ENCODE measurements around the gene QARS1. TPM values are rescaled to one million over a fixed set of nuclear protein-coding genes. Genes with fewer than 3 reads are reported as not detected.

The QARS1 gene
- total RNA-seq, 1 donor from 2014 or later: 387 TPM

DNA sequence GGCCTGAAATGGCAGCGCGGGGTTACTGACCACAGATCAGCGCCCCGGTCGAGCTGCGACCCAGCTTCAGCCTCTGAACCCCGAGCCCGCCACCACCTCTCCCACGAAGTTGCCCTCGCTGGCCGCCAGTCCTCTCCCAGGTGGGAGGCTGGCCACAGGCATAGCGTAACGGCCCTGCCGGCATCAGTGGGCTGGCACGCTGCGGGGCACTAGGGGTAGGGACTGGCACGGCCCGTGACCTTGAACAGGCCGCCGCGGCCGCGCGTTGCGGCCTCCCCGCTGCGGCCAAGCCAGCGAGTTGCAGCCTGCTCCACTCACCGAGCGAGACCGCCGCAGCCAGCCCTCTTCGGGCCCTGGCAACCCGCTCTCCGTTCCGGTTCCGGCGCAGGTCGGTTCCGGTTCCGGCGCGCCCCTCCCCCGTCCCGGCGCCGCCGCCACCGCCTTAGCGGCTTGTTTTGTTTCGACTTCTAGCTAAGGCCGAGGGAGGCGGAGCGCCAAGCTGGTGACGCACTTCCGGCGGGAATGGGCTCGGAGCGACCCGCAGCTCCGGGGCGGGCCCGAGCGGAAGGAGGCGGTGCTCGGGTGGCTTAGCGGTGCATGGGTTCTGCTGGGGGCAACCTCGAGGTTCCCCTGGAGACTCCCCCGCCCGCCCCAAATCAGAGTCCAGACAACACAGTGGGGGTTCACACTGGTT lies 16.0 kb upstream of the QARS1 start, which contains the start of gene USP19:
TSS of gene USP19 (minus strand) at position 386 of the 694 bp plus-strand sequence. CDS start 1,678 bp downstream, outside the sequence.
- DNase-seq (ENCODE audit: low read depth in 2 of 2): peak; percentile 92 to 95

DNA sequence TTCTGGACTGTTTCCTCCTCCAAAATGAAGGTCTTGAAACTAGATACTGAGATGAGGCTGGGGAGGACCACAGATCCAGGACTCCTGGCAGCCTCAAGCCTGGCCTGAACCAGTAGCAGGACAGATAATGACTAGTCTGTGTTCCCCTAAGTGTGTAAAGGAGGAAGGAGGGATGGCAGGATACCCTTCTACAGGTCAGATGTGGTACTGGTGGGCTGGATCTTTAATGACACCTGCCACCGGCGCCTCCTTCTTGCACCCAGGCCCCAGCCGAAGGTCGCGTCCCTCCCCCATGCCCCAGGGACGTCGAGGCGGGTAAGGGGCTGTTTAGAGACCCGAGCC lies 15.5 kb upstream of the QARS1 start:
- DNase-seq (ENCODE audit: low read depth in 2 of 2): peak in 1 of 2 donors; percentile 13

DNA sequence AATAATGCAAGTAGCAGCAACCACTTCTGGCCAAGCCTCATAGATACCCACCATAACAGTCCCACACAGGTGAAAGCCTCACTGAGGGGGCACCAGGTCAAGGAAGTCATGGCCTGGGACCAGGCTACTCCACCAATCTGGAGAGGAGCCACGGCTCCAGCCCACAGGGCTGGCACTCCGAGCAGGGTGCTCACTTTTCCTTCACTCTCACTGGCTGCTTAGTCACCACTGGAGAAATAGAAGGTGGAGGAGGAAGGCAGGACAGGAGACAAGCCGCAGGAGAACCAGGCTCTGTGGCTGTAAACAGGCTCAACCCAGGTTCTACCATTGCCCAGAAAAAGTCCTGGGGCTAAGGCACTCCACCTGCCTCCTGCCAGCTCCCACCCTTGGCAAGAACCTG lies 14.9 kb upstream of the QARS1 start:
- peak in 1 of 2 donors; percentile 17 for DNase-seq (ENCODE audit: low read depth in 2 of 2)

DNA sequence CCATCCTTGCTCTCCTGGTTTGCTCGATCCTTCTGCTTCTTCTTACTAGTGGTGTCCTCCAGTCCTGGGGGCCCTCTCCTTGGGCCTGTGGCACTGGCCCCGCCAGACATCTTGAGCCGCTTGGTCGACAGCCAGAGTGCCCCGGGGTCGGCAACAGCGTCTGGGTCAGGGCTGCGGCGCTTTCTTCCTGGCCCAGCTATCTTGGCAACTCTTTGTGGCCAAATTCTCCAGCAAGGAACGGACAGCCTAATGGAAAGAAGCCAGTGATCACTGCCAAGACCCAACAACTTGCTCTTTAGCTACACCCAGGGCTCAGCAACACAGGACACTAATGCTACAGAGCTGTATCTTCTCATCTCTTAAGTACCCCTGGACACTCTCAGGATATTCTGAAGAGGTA lies 14.5 kb upstream of the QARS1 start:
- DNase-seq (ENCODE audit: low read depth in 2 of 2): no peak

DNA sequence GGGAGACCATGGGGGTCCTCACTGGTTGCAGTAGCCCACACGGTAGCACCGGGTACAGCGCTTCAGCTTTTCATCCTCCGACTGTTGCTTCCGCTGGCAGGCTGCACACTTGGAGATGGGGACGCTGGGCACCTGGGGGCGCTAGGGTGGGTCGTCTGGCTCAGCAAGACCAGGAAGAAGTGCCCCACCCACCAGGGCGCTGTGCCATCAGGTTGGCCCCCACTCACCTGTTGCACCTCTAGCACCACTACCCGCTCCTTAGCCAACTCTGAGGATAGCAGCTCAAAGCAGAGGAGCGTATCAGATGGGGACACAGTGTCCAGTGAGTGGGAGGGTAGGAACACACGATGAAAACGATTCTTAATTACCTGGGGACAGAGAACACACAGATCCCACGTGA lies 7.7 kb upstream of the QARS1 start:
- DNase-seq (ENCODE audit: low read depth in 2 of 2): no peak

DNA sequence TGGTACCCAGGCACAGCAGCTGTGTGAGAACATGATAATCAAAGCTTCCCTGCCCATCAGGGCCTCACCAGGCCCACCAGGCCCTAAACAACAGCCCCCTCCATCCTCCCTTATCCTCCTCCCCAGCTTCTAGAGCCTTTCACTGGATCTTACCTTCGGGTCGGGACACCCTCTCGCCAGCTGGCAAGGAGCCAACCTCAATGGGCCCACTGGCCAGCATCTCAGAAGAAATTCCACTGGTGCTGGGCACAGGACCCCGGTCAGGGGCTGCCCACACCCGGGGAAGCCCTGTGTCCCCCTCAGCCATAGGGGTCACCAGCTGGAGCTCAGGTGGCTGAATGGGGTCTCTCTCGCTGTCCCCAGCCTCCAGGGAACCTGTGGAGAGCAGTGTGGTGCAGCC lies 6.8 kb upstream of the QARS1 start:
- DNase-seq (ENCODE audit: low read depth in 2 of 2): no peak

DNA sequence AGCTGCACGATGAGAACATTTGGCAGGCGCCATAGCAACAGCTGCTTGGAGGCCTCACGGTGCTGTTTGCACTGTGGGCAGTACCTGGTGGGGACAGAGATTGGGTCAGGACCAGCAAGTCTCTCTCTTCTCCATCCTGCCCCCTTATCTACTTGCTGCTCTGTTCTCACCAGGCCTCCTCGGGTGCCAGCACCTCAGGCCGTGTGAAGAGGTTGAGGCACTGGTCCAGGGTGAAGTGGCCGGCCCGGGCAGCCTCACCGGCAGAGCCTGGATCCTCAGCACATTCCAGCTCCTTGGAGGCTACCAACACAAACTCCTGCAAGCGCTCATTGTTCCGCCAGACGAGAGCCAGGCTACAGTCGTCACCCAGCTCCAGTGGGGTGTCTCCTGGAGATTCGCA lies 6.2 kb upstream of the QARS1 start:
- DNase-seq (ENCODE audit: low read depth in 2 of 2): no peak

DNA sequence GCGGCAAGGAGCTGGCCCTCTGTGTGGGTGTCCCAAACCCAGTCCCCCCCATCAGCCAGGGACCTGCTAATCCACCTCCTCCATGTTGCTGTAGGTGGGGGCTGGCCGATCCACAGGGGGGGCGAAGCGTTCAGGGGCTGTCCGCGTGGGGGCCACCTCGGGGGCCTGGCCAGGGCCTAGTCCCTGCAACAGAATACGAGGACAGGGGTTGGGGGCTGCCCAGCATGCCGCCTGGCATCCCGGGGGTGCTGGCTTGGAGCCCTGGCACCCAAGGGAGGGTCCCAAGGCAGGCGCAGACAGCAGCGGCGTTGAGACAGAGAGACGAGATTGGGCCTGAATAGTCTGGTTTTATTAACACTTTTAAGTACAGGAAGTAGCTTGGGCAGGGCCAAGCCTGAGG lies 3.8 kb upstream of the QARS1 start:
- DNase-seq (ENCODE audit: low read depth in 2 of 2): no peak

DNA sequence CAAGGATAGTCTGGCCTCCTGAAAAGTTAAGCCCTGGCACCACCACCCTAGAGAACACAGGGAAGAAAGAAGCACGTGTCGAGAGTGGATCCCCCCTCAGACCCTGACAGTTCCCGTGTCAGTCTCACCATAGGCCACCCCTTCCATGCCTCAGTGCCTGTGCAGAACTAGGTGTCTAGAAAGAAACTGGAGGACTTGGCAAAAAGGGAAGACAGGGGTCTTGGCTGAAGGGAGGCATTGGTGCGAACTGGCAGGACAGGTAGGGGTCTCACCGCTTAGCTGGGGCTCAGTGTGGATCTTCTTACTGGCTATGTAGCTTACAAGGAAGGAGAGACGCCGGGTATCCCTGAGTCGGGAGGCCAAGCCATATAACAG lies 518 bp downstream of the QARS1 start:
- no peak for DNase-seq (ENCODE audit: low read depth in 2 of 2)

DNA sequence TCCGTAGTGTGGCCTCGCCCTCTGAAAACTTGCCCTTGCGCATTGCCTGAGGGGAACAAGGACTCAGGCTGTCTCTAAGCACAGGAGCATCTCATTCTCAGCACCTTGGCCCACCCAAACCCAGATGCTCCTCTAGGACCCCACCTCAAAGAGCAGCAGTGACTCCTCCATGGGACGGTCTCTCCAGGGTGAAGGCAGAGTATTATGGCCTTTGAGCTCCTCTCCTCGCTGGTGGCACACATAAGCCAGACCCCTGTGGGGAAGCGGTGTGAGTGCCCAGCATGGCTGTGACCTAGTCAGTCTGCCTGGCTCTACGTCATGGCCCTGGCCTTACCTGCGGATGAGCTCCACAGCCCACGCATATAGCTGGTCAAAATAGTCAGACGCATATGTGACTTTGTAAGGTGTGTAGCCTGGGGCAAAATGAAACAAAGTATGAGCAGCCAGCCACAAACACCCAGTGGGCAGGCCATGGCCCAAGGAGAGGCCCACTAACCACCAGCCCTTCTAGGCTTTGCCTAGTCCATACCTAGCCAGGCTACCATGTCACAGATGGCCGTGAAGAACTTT lies 4.4 kb downstream of the QARS1 start:
- DNase-seq (ENCODE audit: low read depth in 2 of 2): no peak

DNA sequence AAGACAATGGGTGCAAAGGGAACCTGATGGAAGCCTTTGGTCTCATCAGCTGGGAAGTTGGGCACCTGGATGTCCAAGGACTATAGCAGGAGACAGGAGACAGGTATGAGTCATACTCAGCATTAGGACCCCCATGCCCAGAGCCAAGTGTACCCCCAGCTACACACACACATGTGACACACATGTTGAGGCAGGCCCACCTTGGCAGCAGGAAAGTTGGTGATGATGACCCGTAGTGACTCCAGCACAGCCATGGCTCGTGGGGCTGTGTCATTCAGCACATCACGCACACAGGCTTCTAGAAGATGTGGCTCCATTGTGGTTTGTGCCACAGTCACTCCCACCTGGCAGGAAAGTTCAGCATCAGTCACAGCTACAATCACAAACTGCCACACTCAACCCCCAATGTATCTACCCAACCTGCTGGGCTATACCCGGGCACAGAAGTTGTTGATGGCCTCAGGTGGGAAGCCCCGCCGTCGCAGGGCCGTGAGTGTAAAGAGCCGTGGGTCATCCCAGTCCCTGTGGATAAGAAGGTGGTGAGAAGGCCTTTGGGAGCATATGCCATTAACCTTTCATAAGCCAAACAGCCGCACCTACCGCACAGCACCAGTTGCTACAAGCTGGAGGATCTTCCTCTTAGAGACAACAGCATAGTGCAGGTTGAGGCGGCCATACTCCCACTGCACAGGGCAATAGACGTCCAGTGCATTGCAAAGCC lies 5.5 kb downstream of the QARS1 start:
- no peak for DNase-seq (ENCODE audit: low read depth in 2 of 2)

DNA sequence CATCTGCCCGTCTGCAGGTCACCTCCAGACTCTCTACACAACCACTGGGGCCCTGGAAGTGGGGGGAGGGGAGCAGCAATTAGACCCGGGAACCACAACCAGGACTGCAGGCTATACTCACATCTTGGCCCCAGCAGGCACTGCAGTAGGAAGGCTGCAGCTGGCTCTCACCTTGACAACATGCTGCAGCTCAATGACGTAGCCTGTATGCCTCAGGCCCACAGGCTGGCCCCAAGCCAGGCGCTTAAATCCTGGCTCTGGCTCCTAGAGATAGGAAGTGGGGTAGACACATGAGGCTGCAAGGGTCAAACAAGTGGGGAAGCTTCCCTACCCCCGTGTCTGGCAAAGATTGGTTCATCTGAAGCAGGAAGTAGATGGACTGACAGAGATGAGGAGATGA lies 6.1 kb downstream of the QARS1 start:
- DNase-seq (ENCODE audit: low read depth in 2 of 2): peak; percentile 16 to 55

DNA sequence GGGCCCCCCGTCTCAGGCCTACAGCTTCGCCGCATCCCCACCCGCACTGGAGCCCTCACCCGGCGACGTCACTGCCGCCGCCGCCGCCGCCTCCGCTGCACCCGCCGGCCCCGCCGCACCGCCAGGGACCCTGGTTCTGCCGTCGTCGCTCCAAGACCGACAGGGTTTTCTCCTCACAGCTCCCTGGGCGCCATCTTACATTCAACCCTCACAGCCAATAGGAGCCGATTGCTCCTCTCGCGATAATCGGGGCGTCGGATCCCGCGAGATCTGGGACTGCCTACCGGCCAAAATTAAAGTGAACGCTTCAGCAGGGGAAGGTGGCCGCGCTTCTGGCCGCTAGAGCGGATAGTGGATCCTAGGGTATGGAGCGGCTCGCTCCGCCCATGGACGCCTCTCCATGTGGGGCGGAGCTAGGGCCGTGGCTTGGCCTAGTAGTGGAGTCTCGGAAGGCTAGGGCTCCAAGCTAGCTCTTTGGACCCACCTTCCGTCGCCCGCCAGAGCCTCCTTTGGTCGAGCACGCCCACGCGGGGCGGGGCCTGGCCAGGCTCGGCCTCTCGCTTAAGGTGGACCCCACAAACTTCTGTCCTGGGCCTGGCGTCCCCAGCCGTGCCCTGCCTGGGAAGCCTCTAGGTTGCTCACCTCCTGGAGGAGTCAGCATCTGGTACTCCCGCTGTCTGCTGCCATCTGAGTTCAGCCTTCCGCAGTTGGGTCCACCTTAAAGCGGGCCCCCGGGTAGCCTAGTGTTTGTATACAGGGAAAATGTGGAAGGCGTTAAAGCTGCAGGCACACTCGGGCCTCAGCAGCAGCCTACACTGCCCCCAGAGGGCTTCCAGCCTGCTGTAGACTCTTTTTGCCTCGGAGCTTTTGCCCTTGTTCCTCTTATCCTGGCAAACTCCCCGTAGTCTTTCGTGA lies 10.4 kb downstream of the QARS1 start, which contains the start of gene QRICH1:
TSS of gene QRICH1 (minus strand) at position 219 of the 915 bp plus-strand sequence. CDS start 17,054 bp downstream, outside the sequence.
- peak; percentile 98 for DNase-seq (ENCODE audit: low read depth in 2 of 2)

DNA sequence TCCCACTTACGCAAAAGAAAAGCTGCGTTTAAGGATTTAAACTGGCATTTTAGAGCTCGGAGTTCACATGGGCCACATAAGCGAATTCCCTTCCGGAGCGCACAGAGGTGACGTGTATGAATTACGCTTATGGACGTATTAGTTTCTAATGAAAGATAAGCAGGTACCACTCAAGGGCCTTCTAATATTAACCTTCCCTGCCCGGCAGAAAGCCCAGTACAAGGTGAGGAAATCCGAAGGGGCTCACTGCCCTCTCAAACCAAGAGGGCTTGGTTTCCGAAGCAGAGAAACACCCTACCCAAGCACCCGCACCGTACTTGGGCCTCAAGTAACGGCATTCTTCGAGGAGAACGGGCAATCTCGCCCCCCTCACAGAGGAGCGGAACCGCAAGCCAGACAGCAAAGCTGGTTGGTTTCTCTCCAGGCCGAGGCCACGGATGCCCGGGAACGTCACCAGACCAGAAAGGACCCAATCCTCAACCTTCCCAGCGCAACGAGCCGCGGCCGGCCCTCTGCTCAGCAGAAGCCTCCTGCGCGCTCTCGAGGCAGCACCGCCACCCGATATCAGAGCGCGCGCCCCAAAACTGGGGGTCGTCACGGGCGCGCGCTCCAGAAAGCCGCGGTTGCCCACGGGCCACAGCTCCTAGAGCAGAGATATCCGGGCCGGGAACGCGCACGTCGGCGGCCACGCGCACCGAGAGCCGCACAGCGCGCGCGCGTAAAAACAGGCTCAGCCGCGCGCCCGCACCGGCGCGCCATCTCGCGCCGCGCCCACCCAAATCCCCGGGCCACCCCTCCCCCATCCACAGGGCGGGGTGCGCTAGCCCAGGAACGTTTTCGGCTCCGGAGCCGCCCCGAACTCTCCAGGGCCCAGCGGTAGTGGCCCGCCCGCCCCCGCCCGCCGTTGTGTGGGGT lies 11.4 kb downstream of the QARS1 start:
- DNase-seq (ENCODE audit: low read depth in 2 of 2): peak; percentile 87

DNA sequence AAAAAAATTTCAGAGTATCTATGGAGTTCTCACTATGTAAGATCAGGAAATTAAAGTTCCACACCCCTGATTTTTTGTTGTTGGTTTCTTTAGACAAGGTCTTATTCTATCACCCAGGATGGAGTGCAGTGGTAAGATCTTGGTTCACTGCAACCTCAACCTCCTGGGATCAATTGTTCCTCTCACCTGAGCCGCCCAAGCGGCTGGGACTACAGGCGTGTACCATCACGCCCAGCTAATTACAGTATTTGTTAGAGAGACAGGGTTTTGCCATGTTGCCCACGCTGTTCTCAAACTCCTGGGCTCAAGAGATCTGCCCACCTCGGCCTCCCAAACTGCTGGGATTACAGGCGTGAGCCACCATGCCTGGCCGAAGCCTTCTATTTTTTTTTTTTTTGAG lies 23.1 kb downstream of the QARS1 start:
- DNase-seq (ENCODE audit: low read depth in 2 of 2): no peak

DNA sequence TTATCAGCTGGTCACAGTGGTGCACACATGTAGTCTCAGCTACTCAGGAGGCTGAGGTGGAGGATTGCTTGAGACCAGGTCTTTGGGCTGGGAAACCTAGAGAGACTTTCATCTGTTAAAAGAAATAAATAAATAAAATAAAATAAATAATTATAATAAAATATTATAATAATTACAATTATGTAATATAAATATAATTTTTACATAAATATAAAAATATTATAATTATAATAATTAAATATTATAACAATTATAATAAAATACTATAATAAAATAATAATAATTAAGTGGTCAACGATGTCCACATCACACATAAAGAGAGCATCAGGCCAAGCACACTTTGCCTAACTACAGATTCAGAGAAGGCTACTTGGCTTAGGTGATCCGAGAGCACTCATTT lies 25.3 kb downstream of the QARS1 start:
- DNase-seq (ENCODE audit: low read depth in 2 of 2): no peak

DNA sequence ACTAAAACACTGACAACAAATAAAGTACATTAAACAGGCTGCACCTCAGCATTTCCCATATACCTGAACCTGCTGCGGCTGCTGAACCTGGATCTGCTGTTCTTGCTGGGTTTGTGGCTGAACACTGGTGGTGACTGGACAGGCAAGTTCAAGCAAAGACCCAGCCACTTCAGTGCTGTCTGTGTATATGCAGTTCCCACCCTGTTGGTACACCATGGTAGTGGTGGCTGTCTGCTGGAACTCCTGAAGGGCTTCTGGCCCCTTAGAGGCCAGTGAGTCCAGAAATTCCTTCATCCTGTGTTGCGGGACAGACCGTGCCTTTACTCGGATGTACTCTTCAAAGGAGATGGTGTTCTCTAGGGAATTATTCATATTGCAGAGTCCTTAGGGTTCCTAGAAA lies 27.9 kb downstream of the QARS1 start:
- no peak for DNase-seq (ENCODE audit: low read depth in 2 of 2)

DNA sequence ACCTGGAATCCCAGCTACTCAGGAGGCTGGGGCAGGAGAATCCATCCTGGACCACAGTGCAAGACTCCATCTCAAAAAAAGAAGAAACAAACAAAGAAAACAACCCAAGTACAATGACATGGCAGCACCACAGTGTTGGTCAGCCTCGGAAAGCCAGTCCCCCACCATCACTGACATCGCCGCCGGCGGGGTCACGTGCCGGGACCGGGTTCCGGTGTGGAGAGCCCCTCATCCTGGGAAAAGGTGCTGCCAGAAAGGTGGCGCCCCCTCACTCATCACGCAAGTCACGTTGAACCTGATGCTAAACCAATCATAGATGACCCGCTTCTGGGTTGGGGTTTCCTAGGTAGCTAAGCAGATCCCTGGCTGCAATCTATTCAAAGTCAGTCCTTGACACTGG lies 28.4 kb downstream of the QARS1 start:
- DNase-seq (ENCODE audit: low read depth in 2 of 2): no peak

DNA sequence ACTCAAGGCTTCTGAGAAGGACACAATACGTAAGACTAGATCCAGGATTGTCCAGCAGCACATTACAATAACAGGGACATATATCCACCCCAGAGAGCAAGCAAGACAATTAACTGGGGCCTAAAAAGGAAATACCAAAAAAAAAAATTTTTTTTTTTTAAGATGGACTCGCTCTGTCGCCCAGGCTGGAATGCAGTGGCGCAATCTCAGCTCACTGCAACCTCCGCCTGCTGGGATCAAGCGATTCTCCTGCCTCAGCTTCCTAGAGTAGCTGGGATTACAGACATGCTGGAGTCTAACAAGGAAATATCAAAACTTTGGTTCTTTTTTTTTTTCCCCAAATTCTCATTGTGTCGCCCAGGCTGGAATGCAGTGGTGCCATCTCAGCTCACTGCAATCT lies 46.5 kb downstream of the QARS1 start:
- no peak for DNase-seq (ENCODE audit: low read depth in 2 of 2)

DNA sequence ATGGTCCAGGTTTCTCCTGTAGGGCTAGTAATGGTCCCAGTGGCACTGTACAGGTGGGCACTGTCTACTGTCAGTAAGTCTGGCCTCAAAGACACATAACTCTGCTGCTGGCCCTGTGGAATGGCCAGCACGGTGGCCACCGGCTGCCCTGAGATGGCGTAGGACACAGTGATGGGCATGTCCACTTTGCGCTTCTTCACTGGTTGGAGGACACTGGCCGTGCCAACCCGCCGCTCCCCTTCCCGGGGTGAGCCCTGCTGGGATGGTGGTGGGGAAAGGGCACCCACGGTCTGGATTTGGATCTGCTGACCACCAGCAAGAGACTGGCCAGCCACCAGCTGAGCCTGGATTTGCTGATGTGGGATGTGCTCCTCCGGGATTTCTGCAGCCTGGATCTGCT lies 47.3 kb downstream of the QARS1 start:
- no peak for DNase-seq (ENCODE audit: low read depth in 2 of 2)

All from lung microvascular endothelial cell (primary cell).